ENCODE measurements around the gene MTRF1. TPM values are rescaled to one million over a fixed set of nuclear protein-coding genes. Genes with fewer than 3 reads are reported as not detected.

MTRF1 gene
- total RNA-seq, 2 experiments from 2014 or later: 24.9 to 31.3 TPM

DNA sequence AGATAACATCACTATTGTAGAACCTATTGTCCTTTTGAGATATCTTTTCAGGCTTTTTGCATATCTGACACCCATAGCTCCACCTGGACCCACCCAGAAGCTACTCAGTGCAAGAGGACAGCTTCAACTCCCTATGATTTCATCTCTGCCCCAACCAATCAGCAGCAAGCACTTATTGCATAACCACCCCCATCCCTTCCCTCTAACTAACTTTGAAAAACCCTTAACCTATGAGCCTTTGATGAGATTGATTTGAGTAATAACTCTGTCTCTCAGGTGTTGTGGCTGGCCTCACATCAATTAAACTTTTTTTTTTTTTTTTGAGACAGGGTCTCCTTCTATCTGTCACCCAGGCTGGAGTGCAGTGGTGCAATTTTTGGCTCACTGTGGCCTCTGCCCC, 13.4 kb upstream of the MTRF1 start:
- Histone ChIP-seq H3K27ac (ENCODE audit: low read depth, low read length, poor library complexity, severe bottlenecking) (no peak overlapping the region), H3K4me3 (ENCODE audit: low read depth, low read length, poor library complexity, severe bottlenecking) (no peak overlapping the region), H3K79me2 (ENCODE audit: insufficient read depth, low read depth, low read length) (no peaks in the 10 kb centered on the region), H3K9me2 (ENCODE audit: insufficient read depth, low read length) (no peaks in the 10 kb centered on the region), H3K9me3 (ENCODE audit: low read length) (no peaks in the 10 kb centered on the region; the same call in 1 of the 2 replicates), H2AFZ (ENCODE audit: low read length) (no peak overlapping the region), H3K4me2 (ENCODE audit: low read length) (no peak overlapping the region), H3K4me1 (ENCODE audit: insufficient read depth, low read length, poor library complexity, severe bottlenecking) (peaks cover 3% of the 10 kb centered on the region), H4K20me1 (ENCODE audit: insufficient read depth, low read length) (no peaks in the 10 kb centered on the region), H3K36me3 (ENCODE audit: insufficient read depth, low read length) (no peaks in the 10 kb centered on the region)
- ChIA-PET POLR2A (interaction anchor here (1.0 kb wide), 1 partner anchor 13 kb away, joined by 3 read pairs; the partner anchor contains the start of gene MTRF1), CTCF (ENCODE audit: unreplicated experiment) (no interaction called here)
- no peak for TF ChIP-seq EZH2phosphoT487 (IDR thresholded peaks at IDR 0.05; ENCODE audit: borderline replicate concordance, low read depth, low read length)
- TF ChIP-seq, protein P1, sequence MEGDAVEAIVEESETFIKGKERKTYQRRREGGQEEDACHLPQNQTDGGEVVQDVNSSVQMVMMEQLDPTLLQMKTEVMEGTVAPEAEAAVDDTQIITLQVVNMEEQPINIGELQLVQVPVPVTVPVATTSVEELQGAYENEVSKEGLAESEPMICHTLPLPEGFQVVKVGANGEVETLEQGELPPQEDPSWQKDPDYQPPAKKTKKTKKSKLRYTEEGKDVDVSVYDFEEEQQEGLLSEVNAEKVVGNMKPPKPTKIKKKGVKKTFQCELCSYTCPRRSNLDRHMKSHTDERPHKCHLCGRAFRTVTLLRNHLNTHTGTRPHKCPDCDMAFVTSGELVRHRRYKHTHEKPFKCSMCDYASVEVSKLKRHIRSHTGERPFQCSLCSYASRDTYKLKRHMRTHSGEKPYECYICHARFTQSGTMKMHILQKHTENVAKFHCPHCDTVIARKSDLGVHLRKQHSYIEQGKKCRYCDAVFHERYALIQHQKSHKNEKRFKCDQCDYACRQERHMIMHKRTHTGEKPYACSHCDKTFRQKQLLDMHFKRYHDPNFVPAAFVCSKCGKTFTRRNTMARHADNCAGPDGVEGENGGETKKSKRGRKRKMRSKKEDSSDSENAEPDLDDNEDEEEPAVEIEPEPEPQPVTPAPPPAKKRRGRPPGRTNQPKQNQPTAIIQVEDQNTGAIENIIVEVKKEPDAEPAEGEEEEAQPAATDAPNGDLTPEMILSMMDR (conservative IDR thresholded peaks at IDR 0.05; ENCODE audit: low read length): no peak
- DNase-seq (ENCODE audit: low spot score): no peak
- BruUV-seq (replicated peaks): no TSS peak
- intact Hi-C loops (cut with micrococcal nuclease; ENCODE audit: unreplicated experiment): no loop called here

DNA sequence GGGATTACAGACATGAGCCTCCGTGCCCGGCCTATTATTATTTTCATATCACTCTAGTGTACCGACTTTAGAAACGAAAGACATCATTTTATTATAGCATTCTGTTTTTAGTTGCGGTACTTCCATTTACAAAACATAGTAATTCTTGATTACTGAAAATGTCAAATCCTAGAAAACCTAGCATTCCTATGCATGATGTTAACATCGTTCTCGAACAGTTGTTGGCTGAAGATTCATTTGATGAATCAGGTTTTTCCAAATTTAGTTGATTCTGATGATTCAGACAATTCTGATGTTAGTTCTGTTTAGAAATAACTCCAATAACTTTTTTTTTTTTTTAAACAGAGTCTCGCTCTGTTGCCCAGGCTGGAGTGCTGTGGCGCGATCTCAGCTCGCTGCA, 11.5 kb upstream of the MTRF1 start:
- no peaks in the 10 kb centered on the region for H4K20me1 ChIP-seq (ENCODE audit: insufficient read depth, low read length)
- peaks cover 10% of the 10 kb centered on the region; the same call in 1 of the 2 replicates for H3K9me3 ChIP-seq (ENCODE audit: low read length)
- H3K79me2 ChIP-seq (ENCODE audit: insufficient read depth, low read depth, low read length): no peaks in the 10 kb centered on the region
- ChIA-PET POLR2A (no interaction called here), CTCF (ENCODE audit: unreplicated experiment) (no interaction called here)
- no peak for TF ChIP-seq EZH2phosphoT487 (IDR thresholded peaks at IDR 0.05; ENCODE audit: borderline replicate concordance, low read depth, low read length)
- TF ChIP-seq, protein P1 (conservative IDR thresholded peaks at IDR 0.05; ENCODE audit: low read length): no peak
- BruUV-seq (replicated peaks): no TSS peak
- no peak overlapping the region for H3K4me3 ChIP-seq (ENCODE audit: low read depth, low read length, poor library complexity, severe bottlenecking)
- no peak overlapping the region for H3K4me2 ChIP-seq (ENCODE audit: low read length)
- DNase-seq (ENCODE audit: low spot score): no peak
- intact Hi-C loops (cut with micrococcal nuclease; ENCODE audit: unreplicated experiment): no loop called here
- peaks cover 9% of the 10 kb centered on the region for H3K4me1 ChIP-seq (ENCODE audit: insufficient read depth, low read length, poor library complexity, severe bottlenecking)
- H3K9me2 ChIP-seq (ENCODE audit: insufficient read depth, low read length): no peaks in the 10 kb centered on the region
- H3K36me3 ChIP-seq (ENCODE audit: insufficient read depth, low read length): no peaks in the 10 kb centered on the region
- H2AFZ ChIP-seq (ENCODE audit: low read length): no peak overlapping the region
- H3K27ac ChIP-seq (ENCODE audit: low read depth, low read length, poor library complexity, severe bottlenecking): no peak overlapping the region

DNA sequence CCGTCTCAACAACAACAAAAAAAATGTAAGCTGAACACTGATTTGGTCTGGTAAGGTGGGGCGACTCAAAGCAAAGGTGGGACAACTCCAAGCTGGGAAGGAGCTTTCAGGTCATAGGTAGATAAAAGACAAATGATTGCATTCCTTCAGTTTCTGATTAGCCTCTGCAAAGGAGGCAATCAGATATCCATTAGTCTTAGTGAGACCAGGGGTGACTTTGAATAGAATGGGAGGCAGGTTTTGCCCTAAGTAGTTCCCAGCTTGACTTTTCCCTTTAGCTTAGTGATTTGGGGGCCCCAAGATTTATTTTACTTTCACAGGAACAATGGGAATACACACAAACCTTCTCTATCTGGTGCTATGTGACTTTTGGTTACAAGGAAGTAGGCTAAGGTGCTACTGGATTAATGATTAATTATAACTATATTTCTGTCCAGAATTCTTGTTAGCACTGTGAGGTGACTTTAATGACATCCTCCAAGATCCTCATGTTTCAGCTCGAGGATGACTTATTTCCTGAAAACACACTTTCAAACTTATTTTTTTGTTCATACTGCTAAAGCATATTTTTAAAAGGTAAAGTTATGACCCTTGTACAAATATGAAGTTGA, 10.6 kb upstream of the MTRF1 start:
- Histone ChIP-seq H3K79me2 (ENCODE audit: insufficient read depth, low read depth, low read length) (no peaks in the 10 kb centered on the region), H3K4me2 (ENCODE audit: low read length) (no peak overlapping the region), H3K36me3 (ENCODE audit: insufficient read depth, low read length) (no peaks in the 10 kb centered on the region), H3K4me1 (ENCODE audit: insufficient read depth, low read length, poor library complexity, severe bottlenecking) (peaks cover 9% of the 10 kb centered on the region), H2AFZ (ENCODE audit: low read length) (no peak overlapping the region), H3K9me2 (ENCODE audit: insufficient read depth, low read length) (no peaks in the 10 kb centered on the region), H3K9me3 (ENCODE audit: low read length) (peaks cover 17% of the 10 kb centered on the region), H4K20me1 (ENCODE audit: insufficient read depth, low read length) (no peaks in the 10 kb centered on the region), H3K27ac (ENCODE audit: low read depth, low read length, poor library complexity, severe bottlenecking) (no peak overlapping the region), H3K4me3 (ENCODE audit: low read depth, low read length, poor library complexity, severe bottlenecking) (no peak overlapping the region)
- TF ChIP-seq, protein P1 (conservative IDR thresholded peaks at IDR 0.05; ENCODE audit: low read length): no peak
- TF ChIP-seq EZH2phosphoT487 (IDR thresholded peaks at IDR 0.05; ENCODE audit: borderline replicate concordance, low read depth, low read length): no peak
- no peak for DNase-seq (ENCODE audit: low spot score)
- intact Hi-C loops (cut with micrococcal nuclease; ENCODE audit: unreplicated experiment): no loop called here
- BruUV-seq (replicated peaks): no TSS peak
- ChIA-PET POLR2A (interaction anchor here (0.7 to 2.1 kb wide), 5 partner anchors 9 to 684 kb away, joined by 3 to 12 read pairs (median 4); partner anchors contain the start of gene MTRF1), CTCF (ENCODE audit: unreplicated experiment) (no interaction called here)
